ENCODE data around the gene ZBTB39. TPM values are rescaled to one million over a fixed set of nuclear protein-coding genes. Genes with fewer than 3 reads are reported as not detected.

ZBTB39 gene
- total RNA-seq, 3 donors from 2014 or later (not counting 1 experiment from before 2014, with no cell fraction given), result 9.5 to 17.6 (median 12.5) TPM

- DNase-seq (no peak), ATAC-seq (no peak)
- Mint-ChIP-seq H3K27ac (no peak overlapping the region), H3K4me1 (no peaks in the 10 kb centered on the region), H3K27me3 (ENCODE audit: low read depth in 2 of 2) (no peaks in the 10 kb centered on the region), H3K9me3 (no peaks in the 10 kb centered on the region), H3K4me3 (no peak overlapping the region), H3K36me3 (no peaks in the 10 kb centered on the region)
- no peaks in the 10 kb centered on the region for H3K9me3 ChIP-seq (ENCODE audit: control insufficient read depth, insufficient read depth, low read length)
- H3K4me1 ChIP-seq (ENCODE audit: control insufficient read depth, insufficient read depth, low read length), result no peaks in the 10 kb centered on the region
- TF ChIP-seq CTCF (IDR thresholded peaks at IDR 0.05), result no peak
- WGBS (ENCODE audit: insufficient coverage), result 94% methylated on average over 4 of the region's 4 CpGs
- H3K27ac ChIP-seq (ENCODE audit: low read length), result no peak overlapping the region
- H3K36me3 ChIP-seq (ENCODE audit: control insufficient read depth, insufficient read depth, low read length), result no peaks in the 10 kb centered on the region
- no peaks in the 10 kb centered on the region for H3K27me3 ChIP-seq (ENCODE audit: control insufficient read depth, insufficient read depth, low read length)
- no peak overlapping the region for H3K4me3 ChIP-seq (ENCODE audit: low read length)
- intact Hi-C loops (cut with micrococcal nuclease), result no loop called here
Measured at GRCh38 chr12:56980941-56981530, 25.3 kb downstream of the ZBTB39 start.

GRCh38 chr12:56980268-56980667, 26.1 kb downstream of the ZBTB39 start:
- H3K27me3 ChIP-seq (ENCODE audit: control insufficient read depth, insufficient read depth, low read length), result no peaks in the 10 kb centered on the region
- Mint-ChIP-seq H3K36me3 (no peaks in the 10 kb centered on the region), H3K9me3 (no peaks in the 10 kb centered on the region), H3K4me3 (no peak overlapping the region), H3K4me1 (no peaks in the 10 kb centered on the region), H3K27me3 (ENCODE audit: low read depth in 2 of 2) (no peaks in the 10 kb centered on the region), H3K27ac (no peak overlapping the region)
- H3K27ac ChIP-seq (ENCODE audit: low read length), result no peak overlapping the region
- TF ChIP-seq CTCF (IDR thresholded peaks at IDR 0.05), result no peak
- no peak for DNase-seq
- no peaks in the 10 kb centered on the region for H3K9me3 ChIP-seq (ENCODE audit: control insufficient read depth, insufficient read depth, low read length)
- WGBS (ENCODE audit: insufficient coverage), result 93% methylated on average over 6 of the region's 6 CpGs
- no peak for ATAC-seq
- intact Hi-C loops (cut with micrococcal nuclease), result no loop called here
- no peak overlapping the region for H3K4me3 ChIP-seq (ENCODE audit: low read length)
- H3K4me1 ChIP-seq (ENCODE audit: control insufficient read depth, insufficient read depth, low read length), result no peaks in the 10 kb centered on the region
- no peaks in the 10 kb centered on the region for H3K36me3 ChIP-seq (ENCODE audit: control insufficient read depth, insufficient read depth, low read length)

GRCh38 chr12:56979628-56980027, 26.7 kb downstream of the ZBTB39 start:
- intact Hi-C loops (cut with micrococcal nuclease), result no loop called here
- 97% methylated on average over 3 of the region's 3 CpGs for WGBS (ENCODE audit: insufficient coverage)
- Histone ChIP-seq H3K27ac (ENCODE audit: low read length) (no peak overlapping the region), H3K4me3 (ENCODE audit: low read length) (no peak overlapping the region), H3K27me3 (ENCODE audit: control insufficient read depth, insufficient read depth, low read length) (no peaks in the 10 kb centered on the region), H3K4me1 (ENCODE audit: control insufficient read depth, insufficient read depth, low read length) (no peaks in the 10 kb centered on the region), H3K36me3 (ENCODE audit: control insufficient read depth, insufficient read depth, low read length) (no peaks in the 10 kb centered on the region), H3K9me3 (ENCODE audit: control insufficient read depth, insufficient read depth, low read length) (no peaks in the 10 kb centered on the region)
- H3K27me3 Mint-ChIP-seq (ENCODE audit: low read depth in 2 of 2), result no peaks in the 10 kb centered on the region
- H3K36me3 Mint-ChIP-seq, result no peaks in the 10 kb centered on the region
- H3K4me3 Mint-ChIP-seq, result no peak overlapping the region
- no peaks in the 10 kb centered on the region for H3K4me1 Mint-ChIP-seq
- no peaks in the 10 kb centered on the region for H3K9me3 Mint-ChIP-seq
- no peak overlapping the region for H3K27ac Mint-ChIP-seq
- DNase-seq, result no peak
- TF ChIP-seq CTCF (IDR thresholded peaks at IDR 0.05), result no peak
- ATAC-seq, result no peak

Measured in natural killer cell (primary cell).